T-cell (primary cell): ENCODE data around the gene RYR2. TPM values are rescaled to one million over a fixed set of nuclear protein-coding genes. Genes with fewer than 3 reads are reported as not detected.
A peak's percentile ranks its signal among the peaks of the same experiment; 100 is the strongest.

Experiments used
- ATAC-seq, 4 experiments: fragments of 200-7000 bp in 3 of 4; fragments of 150-1000 bp in 1 of 4; cut with Tn5 transposase; replicated peaks in 1 of 4; 1 replicate in 3 of 4; 2 replicates in 1 of 4; pipeline ENCODE4 v1.10.0; 2021; ENCODE audit warnings: moderate library complexity in 3 of 4, mild to moderate bottlenecking in 2 of 4, moderate number of reproducible peaks in 1 of 4
- CTCF ChIA-PET, 2 donors: fragments of 300-600 bp; sonication (Branson Sonifier 250); formaldehyde crosslinking; loops; one replicate each; lab custom pipeline; 2022; ENCODE audit warnings: antibody characterized with exemption in 2 of 2; lab: Charles Lee
- POLR2A ChIA-PET, 2 donors: fragments of 300-600 bp; sonication (Branson Sonifier 250); formaldehyde crosslinking; loops; one replicate each; lab custom pipeline; 2022; ENCODE audit warnings: antibody characterized with exemption in 2 of 2; lab: Charles Lee
- DNase-seq, 35 experiments: peaks; one replicate each; pipeline versions ENCODE4 v3.0.0 to v3.0.0-alpha.2; 2013 to 2023
- H3K27ac ChIP-seq: one replicate; pipeline ENCODE4 v1.5.1; 2013; ENCODE audit warnings: low read length
- H3K27me3 ChIP-seq, 2 experiments: replicated peaks in 1 of 2; 1 replicate in 1 of 2; 2 replicates in 1 of 2; pipeline versions ENCODE4 v1.6.1 to v1.7.0; 2013; ENCODE audit warnings: low read length in 1 of 2, mixed read lengths in 1 of 2; ENCODE audit not compliant: control insufficient read depth in 2 of 2, insufficient read depth in 2 of 2; ENCODE audit errors: extremely low read depth in 1 of 2
- H3K36me3 ChIP-seq, 2 donors: 1 replicate in 1 of 2; 2 replicates in 1 of 2; pipeline versions ENCODE4 v1.6.1 to v1.7.0; 2013; ENCODE audit warnings: low read length in 1 of 2; ENCODE audit not compliant: control insufficient read depth in 2 of 2, insufficient read depth in 1 of 2; ENCODE audit errors: extremely low read depth in 1 of 2
- H3K4me1 ChIP-seq, 2 experiments: 1 replicate in 1 of 2; 2 replicates in 1 of 2; pipeline versions ENCODE4 v1.6.1 to v1.7.0; 2013; ENCODE audit warnings: low read length in 2 of 2, mixed read lengths in 1 of 2; ENCODE audit not compliant: insufficient read depth in 2 of 2, control insufficient read depth in 1 of 2; ENCODE audit errors: extremely low read depth in 1 of 2
- H3K4me3 ChIP-seq, 2 donors: 1 replicate in 1 of 2; 2 replicates in 1 of 2; pipeline versions ENCODE4 v1.5.1 to v1.7.0; 2013; ENCODE audit warnings: mild to moderate bottlenecking in 2 of 2, low read length in 1 of 2, moderate library complexity in 1 of 2; ENCODE audit not compliant: control insufficient read depth in 1 of 2; ENCODE audit errors: extremely low read depth in 1 of 2
- H3K9me3 ChIP-seq: 2 replicates; pipeline ENCODE4 v1.7.0; 2013
- H3K27ac Mint-ChIP-seq, 2 donors: one replicate each; pipeline ENCODE4 v1.8.0; 2020 to 2021; ENCODE audit warnings: mild to moderate bottlenecking in 2 of 2, mixed read lengths in 2 of 2
- H3K27me3 Mint-ChIP-seq, 2 donors: one replicate each; pipeline ENCODE4 v1.8.0; 2021 to 2022; ENCODE audit warnings: mixed read lengths in 2 of 2
- H3K36me3 Mint-ChIP-seq: one replicate; pipeline ENCODE4 v1.8.0; 2021; ENCODE audit warnings: mixed read lengths
- H3K4me1 Mint-ChIP-seq, 3 donors: one replicate each; pipeline ENCODE4 v1.8.0; 2020 to 2022; ENCODE audit warnings: mixed read lengths in 3 of 3, mild to moderate bottlenecking in 1 of 3
- H3K4me3 Mint-ChIP-seq, 3 donors: one replicate each; pipeline ENCODE4 v1.8.0; 2020 to 2022; ENCODE audit warnings: mild to moderate bottlenecking in 3 of 3, mixed read lengths in 3 of 3, moderate library complexity in 3 of 3
- H3K9me3 Mint-ChIP-seq, 3 donors: one replicate each; pipeline ENCODE4 v1.8.0; 2020 to 2022; ENCODE audit warnings: mixed read lengths in 3 of 3
- WGBS: methylation state at CpG from one replicate; pipeline ENCODE4 v1.1.5; 2013; ENCODE audit warnings: missing lambda C conversion rate; ENCODE audit not compliant: insufficient coverage; 5-methylcytosine and 5-hydroxymethylcytosine counted together
- total RNA-seq, 35 experiments: library from RNA in 6 of 35; stranded (reverse) in 6 of 35; fragments of 120-200 nt in 1 of 35; gene quantifications; one replicate each; pipeline versions ENCODE4 v1.2.1 to v1.2.4 and lab custom pipeline; 2013 to 2026

RYR2 gene
- total RNA-seq, 5 donors from 2014 or later (not counting 1 experiment from before 2014, with no cell fraction given): 0.07 to 0.33 (median 0.18) TPM; not detected in 1

- CTCF ChIA-PET: no interaction called here
- H3K27me3 ChIP-seq: no peaks in the 10 kb centered on the region
- H3K27me3 Mint-ChIP-seq: no peaks in the 10 kb centered on the region
- H3K4me1 Mint-ChIP-seq: no peaks in the 10 kb centered on the region
- H3K27ac Mint-ChIP-seq: no peak overlapping the region
- H3K36me3 ChIP-seq: no peaks in the 10 kb centered on the region
- H3K4me3 ChIP-seq: no peak overlapping the region
- no peak overlapping the region for H3K27ac ChIP-seq
- no peaks in the 10 kb centered on the region for H3K4me1 ChIP-seq
- no peak for DNase-seq
- no peak overlapping the region for H3K4me3 Mint-ChIP-seq
- no peaks in the 10 kb centered on the region for H3K36me3 Mint-ChIP-seq
- no CpG with 5 or more reads among the region's 2 CpGs for WGBS
- POLR2A ChIA-PET: interaction anchor here in 1 of 2 donors (0.6 kb wide), 1 partner anchor 49 kb away, joined by 4 read pairs; no protein-coding TSS in a partner anchor
- no peaks in the 10 kb centered on the region for H3K9me3 Mint-ChIP-seq
- H3K9me3 ChIP-seq: no peaks in the 10 kb centered on the region
- no peak for ATAC-seq
These were observed 497.1 kb downstream of the RYR2 start for GRCh38 chr1:237539055-237539454.

- no peaks in the 10 kb centered on the region for H3K9me3 ChIP-seq
- no peaks in the 10 kb centered on the region for H3K27me3 ChIP-seq
- no peak overlapping the region for H3K4me3 ChIP-seq
- H3K36me3 Mint-ChIP-seq: no peaks in the 10 kb centered on the region
- ChIA-PET POLR2A (no interaction called here), CTCF (interaction anchor here in 1 of 2 donors (0.6 kb wide), 1 partner anchor 31 kb away, joined by 8 read pairs; no protein-coding TSS in a partner anchor)
- WGBS: 40% methylated on average over 1 of the region's 5 CpGs
- ATAC-seq (no peak), DNase-seq (no peak)
- no peaks in the 10 kb centered on the region for H3K4me1 Mint-ChIP-seq
- no peaks in the 10 kb centered on the region for H3K36me3 ChIP-seq
- no peak overlapping the region for H3K27ac ChIP-seq
- H3K4me1 ChIP-seq: no peaks in the 10 kb centered on the region
- H3K27me3 Mint-ChIP-seq: no peaks in the 10 kb centered on the region
- no peak overlapping the region for H3K27ac Mint-ChIP-seq
- no peaks in the 10 kb centered on the region for H3K9me3 Mint-ChIP-seq
- no peak overlapping the region for H3K4me3 Mint-ChIP-seq
These were observed 500.8 kb downstream of the RYR2 start for GRCh38 chr1:237542525-237543418.

- Histone ChIP-seq H3K4me1 (no peaks in the 10 kb centered on the region), H3K27me3 (no peaks in the 10 kb centered on the region), H3K27ac (no peak overlapping the region), H3K4me3 (no peak overlapping the region), H3K36me3 (no peaks in the 10 kb centered on the region), H3K9me3 (no peaks in the 10 kb centered on the region)
- ATAC-seq (no peak), DNase-seq (no peak)
- ChIA-PET CTCF (no interaction called here), POLR2A (no interaction called here)
- Mint-ChIP-seq H3K27ac (no peak overlapping the region), H3K36me3 (no peaks in the 10 kb centered on the region), H3K9me3 (peaks cover 0 to 6% (median 0%) of the 10 kb centered on the region in 3 donors), H3K4me3 (no peak overlapping the region), H3K27me3 (no peaks in the 10 kb centered on the region), H3K4me1 (no peaks in the 10 kb centered on the region)
- no CpG with 5 or more reads among the region's 1 CpG for WGBS
These were observed 511.1 kb downstream of the RYR2 start for GRCh38 chr1:237553078-237553477.

GRCh38 chr1:237556911-237557310 is 514.9 kb downstream of the RYR2 start:
- H3K36me3 ChIP-seq: no peaks in the 10 kb centered on the region
- H3K27me3 ChIP-seq: no peaks in the 10 kb centered on the region
- DNase-seq (no peak), ATAC-seq (no peak)
- H3K27me3 Mint-ChIP-seq: peaks cover 9 to 10% of the 10 kb centered on the region in 2 donors
- H3K4me1 ChIP-seq: no peaks in the 10 kb centered on the region
- peaks cover 0 to 6% (median 0%) of the 10 kb centered on the region in 3 donors for H3K9me3 Mint-ChIP-seq
- H3K4me1 Mint-ChIP-seq: no peaks in the 10 kb centered on the region
- no peak overlapping the region for H3K4me3 ChIP-seq
- no peaks in the 10 kb centered on the region for H3K36me3 Mint-ChIP-seq
- H3K27ac Mint-ChIP-seq: no peak overlapping the region
- no peak overlapping the region for H3K4me3 Mint-ChIP-seq
- ChIA-PET CTCF (interaction anchor here (0.6 to 0.7 kb wide), 2 partner anchors 50 to 1458 kb away, joined by 3 to 6 read pairs; no protein-coding TSS in a partner anchor), POLR2A (interaction anchor here in 1 of 2 donors (0.7 kb wide), 1 partner anchor 10 kb away, joined by 8 read pairs; no protein-coding TSS in a partner anchor)
- 61% methylated on average over 2 of the region's 3 CpGs for WGBS
- no peaks in the 10 kb centered on the region for H3K9me3 ChIP-seq
- no peak overlapping the region for H3K27ac ChIP-seq

GRCh38 chr1:237562242-237562823 is 520.3 kb downstream of the RYR2 start:
- Histone ChIP-seq H3K36me3 (no peaks in the 10 kb centered on the region), H3K27me3 (no peaks in the 10 kb centered on the region), H3K4me3 (no peak overlapping the region), H3K4me1 (no peaks in the 10 kb centered on the region), H3K9me3 (no peaks in the 10 kb centered on the region), H3K27ac (no peak overlapping the region)
- Mint-ChIP-seq H3K36me3 (no peaks in the 10 kb centered on the region), H3K27ac (no peak overlapping the region), H3K27me3 (peaks cover 9 to 10% of the 10 kb centered on the region in 2 donors), H3K4me1 (no peaks in the 10 kb centered on the region), H3K9me3 (peaks cover 0 to 6% (median 0%) of the 10 kb centered on the region in 3 donors), H3K4me3 (no peak overlapping the region)
- ATAC-seq (no peak), DNase-seq (peak in 2 of 35 experiments; percentile 1 to 62)
- POLR2A ChIA-PET: no interaction called here
- CTCF ChIA-PET: interaction anchor here (0.5 to 1.1 kb wide), 13 partner anchors 8 to 1591 kb away, joined by 3 to 18 read pairs (median 4); no protein-coding TSS in a partner anchor
- WGBS: no CpG with 5 or more reads among the region's 4 CpGs

GRCh38 chr1:237565236-237565635 is 523.3 kb downstream of the RYR2 start:
- no peak overlapping the region for H3K27ac ChIP-seq
- H3K4me1 ChIP-seq: no peaks in the 10 kb centered on the region
- no peaks in the 10 kb centered on the region for H3K9me3 ChIP-seq
- H3K27me3 ChIP-seq: no peaks in the 10 kb centered on the region
- Mint-ChIP-seq H3K4me1 (no peaks in the 10 kb centered on the region), H3K4me3 (no peak overlapping the region), H3K27me3 (peaks cover 7 to 10% of the 10 kb centered on the region in 2 donors), H3K36me3 (no peaks in the 10 kb centered on the region), H3K27ac (no peak overlapping the region), H3K9me3 (no peaks in the 10 kb centered on the region)
- POLR2A ChIA-PET: no interaction called here
- ATAC-seq: no peak
- H3K4me3 ChIP-seq: no peak overlapping the region
- WGBS: 21% methylated on average over 4 of the region's 7 CpGs
- no peak for DNase-seq
- CTCF ChIA-PET: interaction anchor here (0.7 kb wide), 3 partner anchors 11 to 1846 kb away, joined by 3 read pairs; no protein-coding TSS in a partner anchor
- H3K36me3 ChIP-seq: no peaks in the 10 kb centered on the region
